H1 (cell line): ENCODE measurements around the gene MS4A8. TPM values are rescaled to one million over a fixed set of nuclear protein-coding genes. Genes with fewer than 3 reads are reported as not detected.

Experiments
- ATF2 ChIP-seq: IDR thresholded peaks from 2 replicates; pipeline ENCODE4 v1.6.1; 2012; ENCODE audit warnings: low read length, inconsistent platforms
- BACH1 ChIP-seq: IDR thresholded peaks from 2 replicates; pipeline ENCODE4 v1.6.1; 2012; ENCODE audit warnings: low read length, improper control_type of control experiment
- CHD1 ChIP-seq: IDR thresholded peaks from 2 replicates; pipeline ENCODE4 v1.6.1; 2012; ENCODE audit warnings: low read depth, low read length, improper control_type of control experiment
- CHD2 ChIP-seq: IDR thresholded peaks from 2 replicates; pipeline ENCODE4 v1.6.1; 2012; ENCODE audit warnings: low read length, improper control_type of control experiment
- CTCF ChIP-seq, 3 experiments: IDR thresholded peaks; 1 replicate in 2 of 3; 2 replicates in 1 of 3; pipeline versions ENCODE4 v1.5.1 to v1.6.1; 2011; ENCODE audit warnings: low read length in 3 of 3, mild to moderate bottlenecking in 3 of 3, inconsistent platforms in 2 of 3, low read depth in 1 of 3, moderate library complexity in 1 of 3; ENCODE audit not compliant: insufficient read depth in 1 of 3; ENCODE audit errors: control extremely low read depth in 1 of 3
- E2F6 ChIP-seq: IDR thresholded peaks from 2 replicates; pipeline ENCODE4 v1.6.1; 2012; ENCODE audit warnings: inconsistent platforms
- POU5F1 ChIP-seq: IDR thresholded peaks from 2 replicates; pipeline ENCODE4 v1.6.1; 2011; ENCODE audit warnings: low read depth, mild to moderate bottlenecking, low read length, moderate library complexity
- TCF12 ChIP-seq: IDR thresholded peaks from 2 replicates; pipeline ENCODE4 v1.6.1; 2011; ENCODE audit warnings: low read depth, mild to moderate bottlenecking, low read length
- ZNF274 ChIP-seq: IDR thresholded peaks from 2 replicates; pipeline ENCODE4 v1.7.0; 2012; ENCODE audit warnings: low read length, borderline replicate concordance; ENCODE audit errors: extremely low read depth
- polyA plus RNA-seq, 7 experiments: library from polyadenylated mRNA; depleted of rRNA in 3 of 7; stranded (reverse) in 5 of 7; unstranded in 2 of 7; fragments of >200 nt in 5 of 7; fragments of 200-250 nt in 2 of 7; gene quantifications; 1 replicate in 5 of 7; 2 replicates in 1 of 7; 4 replicates in 1 of 7; pipeline versions ENCODE4 v1.2.1 to v1.2.3, GENCODE V29; 2011 to 2013; ENCODE audit warnings: missing spikeins in 2 of 7, mixed read lengths in 2 of 7
- total RNA-seq: library from RNA; stranded (reverse); fragmentation: NEBNext Ultra II Directional; extraction: Animal tissue kit (Norgen Biotek cat#: 25700); gene quantifications from 2 replicates; pipeline ENCODE4 v1.2.1, GENCODE V29; 2021

The MS4A8 gene
- total and polyA plus RNA-seq, 2 of the 8 experiments (the other 6 are each of a cell fraction or from before 2014, with no cell fraction given) = not detected

GRCh38 chr11:60699284-60699691 lies at the start of gene MS4A8 (continued):
- no peak for TF ChIP-seq CTCF (IDR thresholded peaks at IDR 0.05; ENCODE audit: control extremely low read depth in 1 of 3, insufficient read depth in 1 of 3, low read depth in 1 of 3, low read length in 3 of 3)
- no peak for TF ChIP-seq CHD1
- TF ChIP-seq ATF2 = no peak
- TF ChIP-seq TCF12 = no peak
- no peak for TF ChIP-seq CHD2
- TF ChIP-seq ZNF274 = no peak
- TF ChIP-seq POU5F1 = no peak
- no peak for TF ChIP-seq E2F6
- no peak for TF ChIP-seq BACH1
